Kidney (tissue), 14 donors: ENCODE data around the gene HBS1L. TPM values are rescaled to one million over a fixed set of nuclear protein-coding genes. Genes with fewer than 3 reads are reported as not detected.
A peak's percentile ranks its signal among the peaks of the same experiment; 100 is the strongest.

Experiments used
- DNase-seq, 5 donors: peaks; one replicate each; pipeline ENCODE4 v3.0.0-alpha.2; 2013 to 2020
- FAIRE-seq: peaks from 2 replicates; lab custom pipeline; 2012; peaks lifted over from hg19 to GRCh38; lab: Jason Lieb, UNC
- H3K27ac ChIP-seq, 2 donors: one replicate each; pipeline ENCODE4 v1.7.0; 2013; ENCODE audit warnings: low read depth in 2 of 2, low read length in 2 of 2, inconsistent platforms in 1 of 2
- H3K27me3 ChIP-seq: one replicate; pipeline ENCODE4 v1.7.1; 2013; ENCODE audit warnings: low read length, inconsistent platforms; ENCODE audit not compliant: control insufficient read depth, insufficient read depth
- H3K36me3 ChIP-seq, 3 donors: one replicate each; pipeline versions ENCODE4 v1.7.0 to v1.7.1; 2013; ENCODE audit warnings: low read length in 3 of 3, control low read depth in 1 of 3, inconsistent platforms in 1 of 3; ENCODE audit not compliant: insufficient read depth in 3 of 3, control insufficient read depth in 2 of 3
- H3K4me1 ChIP-seq, 3 donors: one replicate each; pipeline versions ENCODE4 v1.7.0 to v1.7.1; 2013; ENCODE audit warnings: low read length in 3 of 3, inconsistent platforms in 1 of 3, low read depth in 1 of 3; ENCODE audit not compliant: control insufficient read depth in 2 of 3, insufficient read depth in 2 of 3
- H3K4me3 ChIP-seq, 3 donors: one replicate each; pipeline versions ENCODE4 v1.7.0 to v1.8.1; 2013; ENCODE audit warnings: low read length in 3 of 3, control low read depth in 1 of 3, inconsistent platforms in 1 of 3
- H3K9ac ChIP-seq, 3 donors: one replicate each; pipeline versions ENCODE4 v1.7.0 to v1.7.1; 2013; ENCODE audit warnings: low read length in 3 of 3, control low read depth in 1 of 3, inconsistent platforms in 1 of 3
- H3K9me3 ChIP-seq, 3 donors: one replicate each; pipeline versions ENCODE4 v1.7.0 to v1.7.1; 2013; ENCODE audit warnings: low read length in 3 of 3, control low read depth in 1 of 3, inconsistent platforms in 1 of 3; ENCODE audit not compliant: control insufficient read depth in 2 of 3, insufficient read depth in 1 of 3
- intact Hi-C: fragments of 100-400 bp; cut with DNase I; formaldehyde crosslinking; loops from one replicate; pipeline ENCODE4 v1.11.1; 2022
- polyA plus RNA-seq: library from polyadenylated mRNA; stranded (reverse); fragments of 350-450 nt; fragmentation: Illumina TruSeq; extraction: RNeasy Lipid Tissue Mini Kit (QIAGEN cat#74804); gene quantifications from one replicate; pipeline ENCODE4 v1.2.3, GENCODE V29; 2014; ENCODE audit warnings: low read depth, low replicate concordance; ENCODE audit not compliant: insufficient read depth
- total RNA-seq: library from RNA; stranded (reverse); fragmentation: NEBNext Ultra II Directional; extraction: Animal tissue kit (Norgen Biotek cat#: 25700); gene quantifications from one replicate; pipeline ENCODE4 v1.2.1, GENCODE V29; 2021
- TF ChIP-seq, protein P1 (sequence below): IDR thresholded peaks from 3 replicates; pipeline ENCODE4 v1.5.1; 2012; ENCODE audit warnings: mild to moderate bottlenecking, moderate library complexity, borderline replicate concordance; ENCODE audit not compliant: insufficient read depth; ENCODE audit errors: extremely low read depth
- donor health status: control.
- donor health status: control.
- donor health status: control.
- donor health status: control.
- donor health status: control.
- donor health status: DM: yes; HTN: yes; CAD: no.
- donor health status: Normal renal cell carcinoma (clear cell type).

The HBS1L gene
- total and polyA plus RNA-seq, 2 donors from 2014 or later = 21.0 to 59.1 TPM

- H3K9me3 ChIP-seq = no peaks in the 10 kb centered on the region
- H3K4me1 ChIP-seq = no peaks in the 10 kb centered on the region
- DNase-seq (no peak), FAIRE-seq (peak; percentile 21)
- no peak overlapping the region for H3K27ac ChIP-seq
- H3K4me3 ChIP-seq = no peak overlapping the region
- H3K36me3 ChIP-seq = no peaks in the 10 kb centered on the region
- intact Hi-C loops = no loop called here
- no peaks in the 10 kb centered on the region for H3K27me3 ChIP-seq
- TF ChIP-seq, protein P1, sequence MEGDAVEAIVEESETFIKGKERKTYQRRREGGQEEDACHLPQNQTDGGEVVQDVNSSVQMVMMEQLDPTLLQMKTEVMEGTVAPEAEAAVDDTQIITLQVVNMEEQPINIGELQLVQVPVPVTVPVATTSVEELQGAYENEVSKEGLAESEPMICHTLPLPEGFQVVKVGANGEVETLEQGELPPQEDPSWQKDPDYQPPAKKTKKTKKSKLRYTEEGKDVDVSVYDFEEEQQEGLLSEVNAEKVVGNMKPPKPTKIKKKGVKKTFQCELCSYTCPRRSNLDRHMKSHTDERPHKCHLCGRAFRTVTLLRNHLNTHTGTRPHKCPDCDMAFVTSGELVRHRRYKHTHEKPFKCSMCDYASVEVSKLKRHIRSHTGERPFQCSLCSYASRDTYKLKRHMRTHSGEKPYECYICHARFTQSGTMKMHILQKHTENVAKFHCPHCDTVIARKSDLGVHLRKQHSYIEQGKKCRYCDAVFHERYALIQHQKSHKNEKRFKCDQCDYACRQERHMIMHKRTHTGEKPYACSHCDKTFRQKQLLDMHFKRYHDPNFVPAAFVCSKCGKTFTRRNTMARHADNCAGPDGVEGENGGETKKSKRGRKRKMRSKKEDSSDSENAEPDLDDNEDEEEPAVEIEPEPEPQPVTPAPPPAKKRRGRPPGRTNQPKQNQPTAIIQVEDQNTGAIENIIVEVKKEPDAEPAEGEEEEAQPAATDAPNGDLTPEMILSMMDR = no peak
- no peak overlapping the region for H3K9ac ChIP-seq
Observed at GRCh38 chr6:135022050-135022697, 32.4 kb downstream of the HBS1L start.

GRCh38 chr6:135021310-135022049 lies 33.1 kb downstream of the HBS1L start:
- no peaks in the 10 kb centered on the region for H3K4me1 ChIP-seq
- no peaks in the 10 kb centered on the region for H3K27me3 ChIP-seq
- H3K9ac ChIP-seq = no peak overlapping the region
- intact Hi-C loops = no loop called here
- no peaks in the 10 kb centered on the region for H3K9me3 ChIP-seq
- H3K27ac ChIP-seq = no peak overlapping the region
- TF ChIP-seq, protein P1 = no peak
- H3K36me3 ChIP-seq = no peaks in the 10 kb centered on the region
- FAIRE-seq (no peak), DNase-seq (no peak)
- no peak overlapping the region for H3K4me3 ChIP-seq

DNA sequence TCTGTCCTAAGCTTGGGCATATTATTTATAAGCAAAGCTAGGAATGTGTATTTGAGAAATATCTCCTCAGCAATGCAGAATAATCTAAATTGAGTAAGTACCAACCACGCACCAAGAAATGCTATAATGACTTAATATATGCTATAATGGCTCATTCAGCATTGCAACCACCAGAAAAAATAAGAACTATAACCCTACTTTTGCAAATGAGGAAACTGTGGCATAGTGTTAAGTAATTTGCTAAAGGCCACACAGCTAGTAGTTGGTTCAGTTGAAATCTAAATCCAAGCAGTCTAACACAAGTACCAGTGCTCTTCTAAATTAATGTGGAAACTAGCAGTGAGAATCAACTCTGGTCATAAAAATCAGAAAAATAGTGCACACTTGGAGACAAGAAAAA lies 35.7 kb downstream of the HBS1L start:
- no peaks in the 10 kb centered on the region for H3K4me1 ChIP-seq
- intact Hi-C loops = no loop called here
- TF ChIP-seq, protein P1 = no peak
- DNase-seq (no peak), FAIRE-seq (no peak)
- no peaks in the 10 kb centered on the region for H3K9me3 ChIP-seq
- no peak overlapping the region for H3K9ac ChIP-seq
- no peaks in the 10 kb centered on the region for H3K36me3 ChIP-seq
- no peak overlapping the region for H3K4me3 ChIP-seq
- H3K27ac ChIP-seq = no peak overlapping the region
- no peaks in the 10 kb centered on the region for H3K27me3 ChIP-seq
